OCI-M2 (cell line): ENCODE data around the gene CTAGE8.
"Not testable (repeated sequence)": the region's sequence is repeated elsewhere in the genome, so short reads cannot be mapped to it uniquely, and the experiment has no call there.

Source experiments
- DNase-seq: peaks from one replicate; lab custom pipeline; 2025; ENCODE audit not compliant: unreplicated experiment; lab: John Stamatoyannopoulos, UW

CTAGE8 gene

DNA sequence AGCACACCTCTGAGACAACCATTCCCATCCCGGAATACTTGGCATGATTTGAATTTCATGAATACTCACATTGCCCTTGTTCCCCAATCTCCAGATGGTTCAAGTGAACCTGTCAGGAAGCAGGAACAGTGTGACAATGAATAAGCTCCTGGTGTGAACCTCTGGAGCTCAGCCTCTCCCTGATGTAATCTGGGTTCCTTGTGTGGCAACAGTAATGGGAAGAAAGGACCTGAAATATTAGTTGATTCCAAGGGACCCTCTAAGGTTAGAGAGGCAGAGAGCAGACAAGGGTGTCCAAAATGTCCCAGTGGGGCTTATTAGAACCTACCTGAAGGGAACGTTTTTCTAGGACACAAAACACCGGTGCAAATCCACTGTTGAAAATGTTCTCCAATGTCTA, 13.0 kb downstream of the CTAGE8 start:
- no peak for DNase-seq

GRCh38 chr7:144255471-144255897, 13.6 kb downstream of the CTAGE8 start:
- no peak for DNase-seq

DNA sequence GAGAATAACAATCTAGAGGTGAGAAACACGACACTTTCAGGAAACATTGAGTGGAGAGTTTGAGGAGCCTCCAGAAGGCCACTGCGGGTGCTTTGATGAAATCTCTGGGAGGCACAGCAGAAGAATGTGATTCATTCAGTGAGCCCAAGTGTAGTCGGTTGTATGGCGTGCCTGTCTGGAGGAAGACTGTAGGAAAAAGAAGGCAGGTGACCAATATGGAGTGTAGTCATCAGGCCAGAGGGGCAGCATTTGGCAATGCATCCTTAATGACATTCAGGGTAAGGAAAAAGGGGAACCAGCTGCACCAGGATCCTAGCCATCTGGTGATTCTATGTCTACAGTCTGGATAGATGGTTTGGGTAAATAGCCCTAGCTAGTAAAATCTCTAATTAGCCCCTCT, 16.8 kb downstream of the CTAGE8 start:
- not testable (repeated sequence) for DNase-seq

GRCh38 chr7:144247674-144248330, 21.3 kb downstream of the CTAGE8 start:
- not testable (repeated sequence) for DNase-seq

DNA sequence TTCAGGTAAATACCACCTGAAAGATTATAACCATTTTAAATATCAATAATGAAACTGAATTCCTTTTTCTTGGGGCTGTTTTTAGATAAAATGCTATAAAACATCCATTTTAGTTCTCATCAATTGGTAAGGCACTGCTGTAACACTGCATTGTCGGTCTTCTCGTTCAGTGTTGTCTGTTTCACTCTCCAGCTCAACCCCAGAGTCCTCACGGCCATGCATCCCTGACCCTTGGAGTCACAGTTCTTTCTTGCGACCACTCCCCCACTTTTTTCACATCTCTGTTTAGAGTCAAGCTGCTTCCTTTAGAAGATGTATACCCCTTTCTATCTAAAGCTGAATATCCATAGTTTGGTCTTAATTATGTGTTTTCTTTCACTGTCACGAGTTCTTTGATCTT, 22.1 kb downstream of the CTAGE8 start:
- not testable (repeated sequence) for DNase-seq

DNA sequence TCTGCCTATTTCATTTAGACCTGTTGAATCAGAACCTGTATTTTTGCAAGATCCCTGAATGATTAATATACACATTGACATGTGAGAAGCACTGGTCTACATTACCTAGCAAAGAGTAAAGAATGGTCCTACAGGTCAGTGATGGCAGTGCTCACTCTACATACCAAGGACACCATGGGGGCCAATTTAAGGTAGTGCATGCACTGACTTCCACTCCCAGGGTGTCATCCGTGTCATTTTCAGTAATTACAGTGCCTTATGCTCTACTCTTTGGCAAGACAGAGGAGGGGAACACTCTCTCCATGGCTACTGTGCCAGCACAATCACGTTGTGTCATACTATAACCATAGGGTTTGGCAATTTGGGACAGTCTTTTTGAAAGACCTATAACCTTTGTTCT, 23.7 kb downstream of the CTAGE8 start:
- not testable (repeated sequence) for DNase-seq

DNA sequence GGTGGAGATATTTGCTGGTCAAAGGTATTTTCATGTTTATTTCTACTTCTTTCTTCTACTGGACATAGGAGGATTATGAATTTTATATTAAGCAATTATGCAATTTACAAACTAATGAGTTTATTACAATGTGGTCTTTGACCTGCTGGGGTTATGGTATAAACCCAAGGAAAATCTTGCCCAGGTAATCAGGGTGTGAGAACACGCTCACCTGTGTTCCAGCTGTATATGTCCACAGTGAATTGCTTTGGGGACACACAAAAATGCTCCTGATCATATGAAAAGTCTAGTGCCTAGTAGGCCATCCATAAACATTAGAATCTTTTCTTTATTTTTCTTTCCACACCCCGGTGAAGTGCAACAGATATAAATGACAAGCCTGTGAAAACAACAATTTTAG, 29.7 kb downstream of the CTAGE8 start, which contains the start of gene OR2A42:
TSS of gene OR2A42 (minus strand) at position 241 of the 400 bp plus-strand sequence. CDS start 6,762 bp downstream, outside the sequence.
- DNase-seq = not testable (repeated sequence)

- DNase-seq = not testable (repeated sequence)
These were observed 30.5 kb downstream of the CTAGE8 start for GRCh38 chr7:144238530-144239082.

- not testable (repeated sequence) for DNase-seq
These were observed 36.0 kb downstream of the CTAGE8 start for GRCh38 chr7:144233039-144233438.

GRCh38 chr7:144231027-144231426, 38.1 kb downstream of the CTAGE8 start:
- not testable (repeated sequence) for DNase-seq

GRCh38 chr7:144228810-144229209, 40.3 kb downstream of the CTAGE8 start:
- DNase-seq = not testable (repeated sequence)

DNA sequence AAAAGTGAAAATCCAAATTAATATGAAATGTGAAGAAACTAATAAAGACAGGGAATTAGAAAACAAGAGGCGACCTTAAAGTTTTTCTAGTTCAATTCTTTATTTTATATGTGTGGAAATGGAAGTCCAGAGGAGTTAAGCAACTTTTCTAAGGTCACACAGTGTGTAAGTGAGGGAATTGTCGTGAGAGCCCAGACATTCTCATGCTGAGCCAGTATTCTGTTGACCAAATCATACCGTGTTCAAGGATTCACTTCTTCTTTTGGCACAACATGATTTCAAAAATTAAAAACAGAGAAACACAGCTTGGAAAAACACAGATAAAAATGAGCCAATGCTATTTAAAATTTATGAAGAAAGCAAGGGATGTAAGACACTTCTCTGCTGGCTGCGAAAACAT, 42.2 kb downstream of the CTAGE8 start:
- DNase-seq = not testable (repeated sequence)

DNA sequence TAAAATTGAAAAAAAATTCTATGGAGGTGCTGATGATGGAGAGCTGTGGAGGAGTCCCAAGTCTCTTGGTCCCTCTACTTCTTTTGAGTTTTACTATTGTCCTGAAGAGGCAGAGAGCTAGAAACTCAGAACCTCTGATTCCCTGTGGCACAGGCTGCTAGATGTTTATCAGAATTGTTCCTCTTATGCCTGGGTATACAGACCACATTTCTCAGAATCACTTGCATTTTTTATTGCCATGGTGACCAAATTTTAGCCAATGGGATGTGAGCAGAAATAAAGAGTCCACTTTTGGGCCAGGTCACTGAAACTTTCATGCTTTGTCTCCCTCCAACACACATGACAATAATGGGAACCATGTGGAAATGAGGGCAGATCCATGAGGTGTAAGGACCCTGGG, 45.4 kb downstream of the CTAGE8 start:
- not testable (repeated sequence) for DNase-seq

GRCh38 chr7:144220531-144220930, 48.6 kb downstream of the CTAGE8 start:
- DNase-seq = not testable (repeated sequence)

DNA sequence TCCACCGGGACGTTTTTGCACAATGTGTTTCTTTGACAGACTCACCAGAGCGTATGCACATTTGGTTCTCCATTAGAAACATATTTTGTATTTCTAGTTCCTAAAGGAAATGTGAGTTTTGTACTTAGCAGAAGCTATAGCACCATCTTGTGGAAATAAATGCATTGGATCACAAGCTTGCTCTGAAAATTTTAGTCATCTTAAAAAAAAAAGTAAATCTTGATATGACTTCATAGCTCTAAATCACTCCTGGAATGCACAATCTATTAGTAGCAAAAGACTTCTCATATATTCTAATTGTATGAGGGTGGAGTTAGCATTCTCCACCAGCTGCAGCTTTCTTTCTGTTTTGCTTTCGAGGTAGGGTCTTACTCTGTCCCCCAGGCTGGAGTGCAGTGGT, 49.9 kb downstream of the CTAGE8 start:
- not testable (repeated sequence) for DNase-seq

DNA sequence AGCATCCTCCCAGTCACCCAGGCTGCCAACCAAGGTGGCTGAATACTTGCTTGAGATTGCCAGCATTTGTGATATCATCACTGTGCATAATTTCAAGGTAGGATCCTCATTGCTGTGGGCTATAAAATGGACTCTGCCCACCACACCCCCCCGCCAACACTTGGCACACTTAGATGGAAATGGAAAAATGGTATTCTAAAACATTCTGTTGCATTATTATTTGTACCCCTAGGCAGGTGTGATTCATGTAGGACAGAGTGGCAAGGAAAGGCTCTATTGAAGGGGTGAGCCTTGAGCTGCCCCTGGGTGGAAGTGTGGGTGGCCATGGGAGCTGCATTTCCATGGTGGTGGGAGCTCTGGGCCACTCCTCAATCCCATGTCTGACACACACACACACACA, 50.5 kb downstream of the CTAGE8 start:
- not testable (repeated sequence) for DNase-seq

DNA sequence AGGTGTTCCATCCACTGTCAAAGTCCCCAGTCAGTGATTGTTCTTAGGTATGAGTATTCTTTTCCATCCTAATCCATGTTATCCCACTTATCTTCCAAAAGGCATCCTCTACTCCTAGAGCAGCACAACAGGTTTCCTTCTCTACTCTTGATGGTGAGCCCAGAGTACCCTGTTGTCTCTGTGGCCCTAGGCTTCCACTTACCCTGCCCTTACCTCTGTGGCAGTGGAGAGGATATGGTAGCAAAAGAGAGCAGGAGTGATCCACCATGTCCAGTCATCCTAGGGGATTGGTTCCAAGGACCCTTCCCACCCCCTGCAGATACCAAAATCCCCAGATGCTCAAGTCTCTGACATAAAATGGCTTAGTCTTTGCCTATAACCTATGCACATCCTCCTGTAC, 51.9 kb downstream of the CTAGE8 start:
- DNase-seq = not testable (repeated sequence)
